GM19395 (cell line): ENCODE data around the gene DHX16.
A peak's percentile ranks its signal among the peaks of the same experiment; 100 is the strongest.

ENCODE experiments used
- ATAC-seq: cut with Tn5 transposase; IDR thresholded peaks from one replicate; pipeline ENCODE4 v1.9.1; 2021; ENCODE audit warnings: mild to moderate bottlenecking, moderate library complexity; ENCODE audit not compliant: unreplicated experiment

The DHX16 gene

GRCh38 chr6:30641048-30641447 lies 31.8 kb downstream of the DHX16 start:
- ATAC-seq: no peak

GRCh38 chr6:30640481-30640880 lies 32.3 kb downstream of the DHX16 start:
- no peak for ATAC-seq

GRCh38 chr6:30635834-30636233 lies 37.0 kb downstream of the DHX16 start:
- no peak for ATAC-seq

GRCh38 chr6:30626484-30627366 lies 46.1 kb downstream of the DHX16 start, which contains the start of gene ATAT1:
Gene ATAT1, plus strand, starts transcription at chr6:30626874.
- peak; percentile 81 for ATAC-seq

GRCh38 chr6:30625511-30625910 lies 47.3 kb downstream of the DHX16 start:
- ATAC-seq: no peak

- no peak for ATAC-seq
Measured at GRCh38 chr6:30619561-30619960, 53.2 kb downstream of the DHX16 start.

GRCh38 chr6:30618270-30618797 lies 54.5 kb downstream of the DHX16 start:
- no peak for ATAC-seq

- peak; percentile 80 for ATAC-seq
Measured at GRCh38 chr6:30617565-30618269, 55.1 kb downstream of the DHX16 start, which contains the start of gene MRPS18B. Gene MRPS18B, plus strand, starts transcription at chr6:30617840. Its CDS starts 26 bp downstream, at chr6:30617866.

- peak; percentile 78 for ATAC-seq
Measured at GRCh38 chr6:30616811-30617564, 55.8 kb downstream of the DHX16 start, which contains the start of gene PPP1R10. Gene PPP1R10, minus strand, starts transcription at chr6:30617243. Its CDS starts 7,299 bp downstream, at chr6:30609944.

- no peak for ATAC-seq
Measured at GRCh38 chr6:30615958-30616810, 56.6 kb downstream of the DHX16 start.

- no peak for ATAC-seq
Measured at GRCh38 chr6:30615219-30615957, 57.4 kb downstream of the DHX16 start.

- ATAC-seq: peak; percentile 54
Measured at GRCh38 chr6:30614843-30615218, 58.0 kb downstream of the DHX16 start.

- ATAC-seq: no peak
Measured at GRCh38 chr6:30614044-30614842, 58.6 kb downstream of the DHX16 start.

- ATAC-seq: no peak
Measured at GRCh38 chr6:30613251-30614043, 59.4 kb downstream of the DHX16 start.

GRCh38 chr6:30612687-30613248 lies 60.0 kb downstream of the DHX16 start:
- ATAC-seq: no peak

GRCh38 chr6:30612213-30612612 lies 60.6 kb downstream of the DHX16 start:
- no peak for ATAC-seq

GRCh38 chr6:30611856-30612194 lies 61.0 kb downstream of the DHX16 start:
- no peak for ATAC-seq
